PC-3 (cell line): Measurements from ENCODE around the gene GOLGB1. TPM values are rescaled to one million over a fixed set of nuclear protein-coding genes. Genes with fewer than 3 reads are reported as not detected.

Experiments
- ATAC-seq: fragments of 200-7000 bp; cut with Tn5 transposase; 2 replicates; pipeline ENCODE4 v1.9.1; 2020; ENCODE audit warnings: mild to moderate bottlenecking, moderate library complexity
- BruUV-seq: library from RNA; stranded (reverse); fragments of 400-500 nt; replicated peaks from 2 replicates; lab custom pipeline; 2021; lab: Mats Ljungman, UMichigan
- CTCF ChIA-PET: fragments of 300-600 bp; sonication (Branson Sonifier 250); formaldehyde crosslinking; loops from one replicate; lab custom pipeline; 2022; ENCODE audit warnings: antibody characterized with exemption; lab: Charles Lee
- POLR2A ChIA-PET: fragments of 300-600 bp; sonication (Branson Sonifier 250); formaldehyde crosslinking; loops from one replicate; lab custom pipeline; 2022; ENCODE audit warnings: antibody characterized with exemption; ENCODE audit not compliant: unreplicated experiment; lab: Charles Lee
- DNase-seq: peaks from one replicate; pipeline ENCODE4 v3.0.0-alpha.2; 2015
- H2AFZ ChIP-seq: fragments of 300-600 bp; sonication (generic); 2 replicates; pipeline ENCODE4 v1.6.0; 2016; ENCODE audit warnings: antibody characterized with exemption, low read length
- H3F3A ChIP-seq: fragments of 300-600 bp; sonication (generic); one replicate; pipeline ENCODE4 v1.6.0; 2017; ENCODE audit warnings: antibody characterized with exemption, low read length, control low read depth, mild to moderate bottlenecking; ENCODE audit not compliant: unreplicated experiment
- H3K27ac ChIP-seq: fragments of 300-600 bp; sonication (generic); 2 replicates; pipeline ENCODE4 v1.5.1; 2016; ENCODE audit warnings: mild to moderate bottlenecking, low read length
- H3K27me3 ChIP-seq: fragments of 300-600 bp; sonication (generic); 2 replicates; pipeline ENCODE4 v1.6.1; 2016; ENCODE audit warnings: low read length, mixed read lengths
- H3K36me3 ChIP-seq: fragments of 300-600 bp; sonication (generic); 2 replicates; pipeline ENCODE4 v1.6.1; 2016; ENCODE audit warnings: low read depth, mixed run types, low read length, mixed read lengths
- H3K4me1 ChIP-seq: fragments of 300-600 bp; sonication (generic); 2 replicates; pipeline ENCODE4 v1.5.1; 2016; ENCODE audit warnings: low read length; ENCODE audit not compliant: insufficient read depth
- H3K4me2 ChIP-seq: fragments of 300-600 bp; sonication (generic); 2 replicates; pipeline ENCODE4 v1.6.0; 2016; ENCODE audit warnings: low read length
- H3K4me3 ChIP-seq: fragments of 300-600 bp; sonication (generic); 2 replicates; pipeline ENCODE4 v1.5.1; 2016; ENCODE audit warnings: mild to moderate bottlenecking, low read length, mixed read lengths
- H3K79me2 ChIP-seq: fragments of 300-600 bp; sonication (generic); 2 replicates; pipeline ENCODE4 v1.6.1; 2017; ENCODE audit warnings: low read length, mixed read lengths
- H3K9ac ChIP-seq: fragments of 300-600 bp; sonication (generic); 2 replicates; pipeline ENCODE4 v1.6.0; 2016; ENCODE audit warnings: mild to moderate bottlenecking, low read length
- H3K9me2 ChIP-seq: fragments of 300-600 bp; sonication (generic); replicated peaks from 2 replicates; pipeline ENCODE4 v1.6.1; 2016; ENCODE audit warnings: mixed run types, low read length, mixed read lengths
- H3K9me3 ChIP-seq: fragments of 300-600 bp; sonication (generic); 2 replicates; pipeline ENCODE4 v1.6.1; 2016; ENCODE audit warnings: low read length, mixed read lengths
- H4K20me1 ChIP-seq: fragments of 300-600 bp; sonication (generic); 2 replicates; pipeline ENCODE4 v1.6.1; 2016; ENCODE audit warnings: low read length, mixed read lengths
- EZH2 ChIP-seq: fragments of 300-600 bp; sonication (generic); IDR thresholded peaks from one replicate; pipeline ENCODE4 v1.6.1; 2017; ENCODE audit warnings: antibody characterized with exemption, mild to moderate bottlenecking, low read length; ENCODE audit not compliant: unreplicated experiment
- EZH2phosphoT487 ChIP-seq: fragments of 300-600 bp; sonication (generic); IDR thresholded peaks from 2 replicates; pipeline ENCODE4 v1.6.1; 2018; ENCODE audit warnings: mild to moderate bottlenecking, antibody characterized with exemption, low read length, borderline replicate concordance
- intact Hi-C: fragments of 100-400 bp; cut with micrococcal nuclease; formaldehyde crosslinking; loops from 2 replicates; pipeline ENCODE4 v1.9.0; 2023
- total RNA-seq: library from RNA; depleted of rRNA; stranded (reverse); fragments of >200 nt; gene quantifications from 2 replicates; pipeline ENCODE4 v1.2.3, GENCODE V29; 2014
- TF ChIP-seq, protein P1 (sequence below): fragments of 300-600 bp; sonication (generic); conservative IDR thresholded peaks from 2 replicates; pipeline ENCODE4 v1.5.1; 2017; ENCODE audit warnings: antibody characterized with exemption, low read depth, mild to moderate bottlenecking, low read length

GOLGB1 gene
- total RNA-seq, 1 experiment from 2014 or later, result 31.6 TPM

DNA sequence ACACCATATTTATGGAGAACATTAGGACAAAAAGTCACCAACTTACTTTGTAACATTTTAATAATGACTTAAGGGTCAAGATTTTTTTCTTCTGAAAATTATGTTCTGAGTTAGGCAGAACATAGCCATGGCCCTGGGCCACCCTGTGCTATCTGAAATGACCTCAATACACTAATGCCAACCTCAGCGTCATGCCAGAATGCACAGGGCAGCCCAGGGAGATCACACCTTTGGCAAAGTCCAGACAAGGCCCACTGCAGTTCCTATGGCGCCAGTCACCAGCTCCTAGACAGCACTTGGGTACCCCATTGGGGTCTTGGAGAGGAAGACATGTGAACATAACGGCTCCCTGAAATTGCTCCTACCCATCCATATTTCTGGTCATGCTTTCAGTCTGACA is 121.9 kb downstream of the GOLGB1 start:
- POLR2A ChIA-PET, result interaction anchor here (0.5 kb wide), 1 partner anchor 672 kb away, joined by 3 read pairs; no protein-coding TSS in a partner anchor

DNA sequence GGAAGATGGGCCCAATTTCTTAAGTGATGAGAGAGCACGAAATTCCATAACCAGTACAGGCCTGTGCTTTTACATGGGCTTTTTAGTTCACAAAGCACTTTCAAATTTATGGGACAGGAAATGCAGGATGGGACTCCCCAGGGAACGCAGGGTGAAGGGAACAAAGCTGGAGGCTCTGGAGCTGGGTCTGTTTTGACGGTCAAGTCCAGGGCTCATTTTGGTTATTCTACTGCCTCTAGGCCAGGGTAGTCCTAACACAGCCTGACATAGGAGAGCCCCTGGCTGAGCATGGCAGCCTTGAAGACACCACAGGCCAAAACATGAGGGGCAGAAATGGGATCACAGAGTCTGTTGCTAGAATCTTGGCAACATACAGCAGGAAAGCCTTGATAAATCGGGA is 122.3 kb downstream of the GOLGB1 start:
- no peaks in the 10 kb centered on the region for H3K9me3 ChIP-seq
- intact Hi-C loops, result no loop called here
- no peak for TF ChIP-seq EZH2
- TF ChIP-seq EZH2phosphoT487, result no peak
- TF ChIP-seq, protein P1, sequence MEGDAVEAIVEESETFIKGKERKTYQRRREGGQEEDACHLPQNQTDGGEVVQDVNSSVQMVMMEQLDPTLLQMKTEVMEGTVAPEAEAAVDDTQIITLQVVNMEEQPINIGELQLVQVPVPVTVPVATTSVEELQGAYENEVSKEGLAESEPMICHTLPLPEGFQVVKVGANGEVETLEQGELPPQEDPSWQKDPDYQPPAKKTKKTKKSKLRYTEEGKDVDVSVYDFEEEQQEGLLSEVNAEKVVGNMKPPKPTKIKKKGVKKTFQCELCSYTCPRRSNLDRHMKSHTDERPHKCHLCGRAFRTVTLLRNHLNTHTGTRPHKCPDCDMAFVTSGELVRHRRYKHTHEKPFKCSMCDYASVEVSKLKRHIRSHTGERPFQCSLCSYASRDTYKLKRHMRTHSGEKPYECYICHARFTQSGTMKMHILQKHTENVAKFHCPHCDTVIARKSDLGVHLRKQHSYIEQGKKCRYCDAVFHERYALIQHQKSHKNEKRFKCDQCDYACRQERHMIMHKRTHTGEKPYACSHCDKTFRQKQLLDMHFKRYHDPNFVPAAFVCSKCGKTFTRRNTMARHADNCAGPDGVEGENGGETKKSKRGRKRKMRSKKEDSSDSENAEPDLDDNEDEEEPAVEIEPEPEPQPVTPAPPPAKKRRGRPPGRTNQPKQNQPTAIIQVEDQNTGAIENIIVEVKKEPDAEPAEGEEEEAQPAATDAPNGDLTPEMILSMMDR, result no peak
- H2AFZ ChIP-seq, result no peak overlapping the region
- no peaks in the 10 kb centered on the region for H3K9me2 ChIP-seq
- H3K4me1 ChIP-seq, result no peaks in the 10 kb centered on the region
- H3K27me3 ChIP-seq, result peaks cover 8% of the 10 kb centered on the region; the same call in 1 of the 2 replicates
- no peak overlapping the region for H3K4me2 ChIP-seq
- CTCF ChIA-PET, result no interaction called here
- no peaks in the 10 kb centered on the region for H3K36me3 ChIP-seq
- no peak overlapping the region for H3K4me3 ChIP-seq
- H4K20me1 ChIP-seq, result no peaks in the 10 kb centered on the region
- no peak overlapping the region for H3K9ac ChIP-seq
- POLR2A ChIA-PET, result no interaction called here
- ATAC-seq (no peak), DNase-seq (no peak)
- no TSS peak for BruUV-seq
- H3F3A ChIP-seq, result no peaks in the 10 kb centered on the region
- H3K79me2 ChIP-seq, result no peaks in the 10 kb centered on the region
- no peak overlapping the region for H3K27ac ChIP-seq

More for the DNA sequence above, 121.9 kb downstream of the GOLGB1 start:
- no peaks in the 10 kb centered on the region for H3K36me3 ChIP-seq
- H4K20me1 ChIP-seq, result no peaks in the 10 kb centered on the region
- H2AFZ ChIP-seq, result no peak overlapping the region
- H3K9me2 ChIP-seq, result no peaks in the 10 kb centered on the region
- H3K9me3 ChIP-seq, result no peaks in the 10 kb centered on the region
- no peak overlapping the region for H3K27ac ChIP-seq
- H3K9ac ChIP-seq, result no peak overlapping the region
- H3K4me3 ChIP-seq, result no peak overlapping the region
- H3K79me2 ChIP-seq, result no peaks in the 10 kb centered on the region
- no peak overlapping the region for H3K4me2 ChIP-seq
- DNase-seq (no peak), ATAC-seq (no peak)
- intact Hi-C loops, result no loop called here
- no TSS peak for BruUV-seq
- TF ChIP-seq EZH2 (no peak), EZH2phosphoT487 (no peak)
- H3K27me3 ChIP-seq, result peaks cover 4% of the 10 kb centered on the region; the same call in 1 of the 2 replicates
- H3F3A ChIP-seq, result no peaks in the 10 kb centered on the region
- CTCF ChIA-PET, result interaction anchor here (0.5 kb wide), 1 partner anchor 21 kb away, joined by 6 read pairs; no protein-coding TSS in a partner anchor
- no peaks in the 10 kb centered on the region for H3K4me1 ChIP-seq

DNA sequence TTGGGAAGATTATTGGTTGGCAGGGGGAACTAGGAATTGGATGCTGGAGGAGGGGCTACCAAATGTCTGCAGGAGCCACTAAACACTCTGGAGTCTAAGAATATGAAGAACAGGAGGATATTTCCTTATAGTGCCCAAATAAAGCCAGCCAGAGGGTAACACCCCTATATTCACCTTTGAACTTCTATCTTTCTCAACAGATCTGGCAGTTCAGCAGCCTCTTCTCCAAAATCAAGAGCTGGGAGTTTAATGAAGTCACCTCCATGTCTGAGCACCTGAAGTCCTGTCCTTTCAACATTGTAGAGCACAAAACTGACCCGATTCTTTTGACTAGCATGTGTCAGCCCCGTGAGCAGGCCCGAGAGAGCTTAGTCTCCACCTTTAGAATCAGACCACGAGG is 123.0 kb downstream of the GOLGB1 start:
- Histone ChIP-seq H3F3A (no peaks in the 10 kb centered on the region), H3K4me2 (no peak overlapping the region), H3K27ac (no peak overlapping the region), H3K27me3 (peaks cover 15% of the 10 kb centered on the region; the same call in 1 of the 2 replicates), H3K36me3 (no peaks in the 10 kb centered on the region), H3K9me2 (no peaks in the 10 kb centered on the region), H4K20me1 (no peaks in the 10 kb centered on the region), H3K9ac (no peak overlapping the region), H3K79me2 (no peaks in the 10 kb centered on the region), H3K9me3 (no peaks in the 10 kb centered on the region), H3K4me3 (no peak overlapping the region), H2AFZ (no peak overlapping the region), H3K4me1 (no peaks in the 10 kb centered on the region)
- ATAC-seq, result no peak
- no TSS peak for BruUV-seq
- ChIA-PET CTCF (no interaction called here), POLR2A (no interaction called here)
- intact Hi-C loops, result no loop called here
- TF ChIP-seq, protein P1, result no peak
- TF ChIP-seq EZH2 (no peak), EZH2phosphoT487 (no peak)
- DNase-seq, result no peak
